Fibroblast of mammary gland (primary cell): ENCODE results near the gene GABRB1.

Experiments used
- DNase-seq: peaks from one replicate; pipeline ENCODE4 v3.0.0-alpha.2; 2010; ENCODE audit warnings: low read depth
- H3K4me3 ChIP-seq: 2 replicates; pipeline ENCODE4 v1.5.1; 2011; ENCODE audit warnings: low read depth, mild to moderate bottlenecking, low read length, moderate library complexity; ENCODE audit not compliant: control insufficient read depth
- TF ChIP-seq, protein P1 (sequence below): conservative IDR thresholded peaks from 2 replicates; pipeline ENCODE4 v1.5.1; 2011; ENCODE audit warnings: low read depth, low read length, inconsistent platforms; ENCODE audit not compliant: control insufficient read depth, insufficient read depth

Gene GABRB1

GRCh38 chr4:47043821-47044220 lies 12.5 kb downstream of the GABRB1 start:
- DNase-seq = no peak
- TF ChIP-seq, protein P1, sequence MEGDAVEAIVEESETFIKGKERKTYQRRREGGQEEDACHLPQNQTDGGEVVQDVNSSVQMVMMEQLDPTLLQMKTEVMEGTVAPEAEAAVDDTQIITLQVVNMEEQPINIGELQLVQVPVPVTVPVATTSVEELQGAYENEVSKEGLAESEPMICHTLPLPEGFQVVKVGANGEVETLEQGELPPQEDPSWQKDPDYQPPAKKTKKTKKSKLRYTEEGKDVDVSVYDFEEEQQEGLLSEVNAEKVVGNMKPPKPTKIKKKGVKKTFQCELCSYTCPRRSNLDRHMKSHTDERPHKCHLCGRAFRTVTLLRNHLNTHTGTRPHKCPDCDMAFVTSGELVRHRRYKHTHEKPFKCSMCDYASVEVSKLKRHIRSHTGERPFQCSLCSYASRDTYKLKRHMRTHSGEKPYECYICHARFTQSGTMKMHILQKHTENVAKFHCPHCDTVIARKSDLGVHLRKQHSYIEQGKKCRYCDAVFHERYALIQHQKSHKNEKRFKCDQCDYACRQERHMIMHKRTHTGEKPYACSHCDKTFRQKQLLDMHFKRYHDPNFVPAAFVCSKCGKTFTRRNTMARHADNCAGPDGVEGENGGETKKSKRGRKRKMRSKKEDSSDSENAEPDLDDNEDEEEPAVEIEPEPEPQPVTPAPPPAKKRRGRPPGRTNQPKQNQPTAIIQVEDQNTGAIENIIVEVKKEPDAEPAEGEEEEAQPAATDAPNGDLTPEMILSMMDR = no peak

DNA sequence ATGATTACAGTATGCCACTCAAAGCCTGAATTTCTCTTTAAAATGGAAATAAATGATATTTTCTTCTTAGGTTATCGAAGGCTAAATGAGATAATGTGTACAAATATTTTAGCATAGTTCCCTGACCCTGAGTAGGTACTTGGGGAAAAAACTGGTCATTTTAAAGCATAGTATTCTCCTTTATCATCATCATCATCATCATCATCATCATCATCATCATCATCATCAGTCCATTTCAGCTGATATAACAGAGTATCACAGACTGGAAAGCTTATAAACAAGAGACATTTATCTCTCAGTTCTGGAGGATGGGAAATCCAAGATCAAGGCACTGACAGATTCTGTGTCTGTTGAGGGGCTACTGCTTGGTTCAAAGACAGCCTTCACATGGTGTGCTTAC lies 13.9 kb downstream of the GABRB1 start:
- TF ChIP-seq, protein P1 = no peak
- H3K4me3 ChIP-seq = no peak overlapping the region
- DNase-seq = no peak

More at GRCh38 chr4:47043821-47044220, 12.5 kb downstream of the GABRB1 start:
- H3K4me3 ChIP-seq = no peak overlapping the region

DNA sequence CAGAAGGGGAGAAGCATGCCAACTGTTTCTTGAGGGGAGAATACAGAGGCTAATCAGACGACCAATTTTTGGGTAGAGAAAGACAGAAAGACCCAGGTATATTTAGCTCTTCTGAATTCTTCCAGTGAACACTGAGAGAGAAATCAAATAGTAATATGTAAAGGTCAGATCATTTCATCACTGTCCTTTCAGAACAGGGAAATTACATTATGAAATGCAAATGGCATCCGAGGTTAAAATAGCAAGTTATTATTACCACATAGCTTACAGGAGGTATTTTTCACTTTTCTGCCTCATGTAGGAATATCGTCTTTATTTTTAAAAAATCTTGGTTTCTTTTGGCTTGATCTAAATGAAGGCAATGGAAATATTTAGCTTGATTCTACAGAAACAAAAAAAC lies 18.0 kb downstream of the GABRB1 start:
- TF ChIP-seq, protein P1 = no peak
- H3K4me3 ChIP-seq = no peak overlapping the region
- no peak for DNase-seq

- no peak overlapping the region for H3K4me3 ChIP-seq
- TF ChIP-seq, protein P1 = no peak
- no peak for DNase-seq
Measured at GRCh38 chr4:47050761-47051725, 19.7 kb downstream of the GABRB1 start.

DNA sequence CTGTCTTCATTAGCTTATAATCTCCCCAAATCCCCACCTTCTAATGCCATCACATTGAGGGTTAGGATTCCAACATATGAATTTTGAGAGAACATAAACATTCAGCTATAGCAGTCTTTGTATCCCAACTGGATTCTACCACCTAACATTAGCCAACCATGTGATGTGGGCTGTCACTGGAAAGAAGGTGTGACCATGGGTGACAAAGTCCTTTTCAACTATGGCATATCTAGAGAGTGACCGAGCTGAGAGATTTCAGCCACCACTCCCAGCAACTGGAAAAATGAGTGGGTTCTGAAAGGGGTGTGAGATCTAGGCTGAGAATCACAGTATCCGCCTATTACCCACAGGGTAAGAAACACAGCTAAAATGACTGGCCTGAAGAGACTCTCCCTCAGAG lies 22.1 kb downstream of the GABRB1 start:
- DNase-seq = no peak
- TF ChIP-seq, protein P1 = no peak
- no peak overlapping the region for H3K4me3 ChIP-seq

DNA sequence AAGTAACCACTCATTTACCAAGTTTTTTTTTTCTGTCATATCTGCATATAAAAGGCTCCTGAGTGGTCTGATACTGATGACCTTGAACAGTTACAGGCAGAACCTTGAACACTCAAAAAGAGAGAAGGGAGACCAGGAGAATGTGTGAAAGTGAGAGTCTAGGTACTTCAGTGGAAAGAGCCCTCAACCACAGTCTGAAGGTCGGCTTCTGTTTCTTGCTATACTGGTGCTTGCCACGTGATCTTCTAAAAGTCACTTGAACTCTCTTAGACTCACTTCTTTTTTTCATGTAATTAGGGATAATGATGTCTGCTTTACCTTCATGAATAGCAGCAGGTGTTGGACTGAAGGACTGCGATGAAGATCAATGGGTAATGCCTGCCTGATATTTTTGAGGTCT lies 22.8 kb downstream of the GABRB1 start:
- H3K4me3 ChIP-seq = no peak overlapping the region
- TF ChIP-seq, protein P1 = no peak
- no peak for DNase-seq
